Heart left ventricle (tissue), 13 donors: ENCODE results near the gene LHFPL2.

Source experiments
- CTCF ChIP-seq, 12 donors: fragments of 200-600 bp; sonication (generic) in 4 of 12; IDR thresholded peaks; one replicate each; pipeline versions ENCODE4 v1.5.0 to v1.8.0; 2018 to 2022; ENCODE audit warnings: antibody characterized with exemption in 12 of 12, mild to moderate bottlenecking in 5 of 12
- POLR2A ChIP-seq, 2 donors: fragments of 450-650 bp; IDR thresholded peaks; one replicate each; pipeline ENCODE4 v1.6.1; 2017; ENCODE audit warnings: antibody characterized with exemption in 2 of 2, mild to moderate bottlenecking in 2 of 2, moderate library complexity in 2 of 2
- donor health status: ischemic (EF 13 %, LVEDD 7.1; RV severe dilation, severe dysfunction).
- donor health status: DM: no; HTN: yes; CAD: no.
- donor health status: DM: no; HTN: no; CAD: no.
- donor health status: ischemic (EF 25% LVEDD 6.9; RV normal size, moderate dysfunction).
- donor health status: ischemic (EF 25% LVEDD 5.7; RV mildly dilated, moderate dysfunction).
- donor health status: ischemic (EF 35%, LVEDD 5.7; RV mildly dilated, moderate dysfunction).
- donor health status: nonischemic (EF 11% LVEDD 7.7; RV severe dilation, severe dysfunction).
- donor health status: DM: yes; HTN: yes; CAD: no.
- donor health status: PGD.
- donor health status: ischemic (EF 29% LVEDD 5.4; RV normal size, mild dysfunction).
- donor health status: nonischemic (EF 23%, LVEDD 6.1; RV moderate dilation, normal function).

GRCh38 chr5:78659714-78660113, 11.1 kb upstream of the LHFPL2 start:
- TF ChIP-seq CTCF (IDR thresholded peaks at IDR 0.05): no peak
- no peak for TF ChIP-seq POLR2A (IDR thresholded peaks at IDR 0.05)
